ENCODE measurements around the gene SLC8A1.

DNA sequence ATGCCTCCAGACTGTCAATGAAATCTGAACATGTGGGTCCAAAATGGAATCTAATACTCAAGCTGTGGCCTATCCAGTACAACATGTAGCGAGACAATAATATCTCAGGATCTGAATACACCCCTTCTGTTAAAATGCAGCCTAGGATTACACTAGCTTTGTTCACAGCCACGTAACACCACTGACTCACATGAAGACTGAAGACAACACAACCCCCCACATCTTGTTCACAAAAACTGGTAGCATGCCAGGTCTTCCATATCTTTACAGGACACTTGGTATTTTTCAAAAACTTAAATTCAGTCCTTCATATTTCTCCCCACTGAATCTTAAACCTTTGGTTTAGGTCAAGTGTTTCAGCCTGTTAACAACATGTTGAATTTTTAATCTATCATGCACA, 84.2 kb downstream of the SLC8A1 start:
- TF ChIP-seq POLR2A (IDR thresholded peaks at IDR 0.05) (no peak), EP300 (IDR thresholded peaks at IDR 0.05) (no peak)
